CD1c-positive myeloid dendritic cell (primary cell): Measurements from ENCODE around the gene ODR4.
"Not testable (repeated sequence)": the region's sequence is repeated elsewhere in the genome, so short reads cannot be mapped to it uniquely, and the experiment has no call there.

Experiments
- DNase-seq: peaks from one replicate; pipeline ENCODE4 v3.0.0-alpha.2; 2016; ENCODE audit errors: extremely low spot score

ODR4 gene

DNA sequence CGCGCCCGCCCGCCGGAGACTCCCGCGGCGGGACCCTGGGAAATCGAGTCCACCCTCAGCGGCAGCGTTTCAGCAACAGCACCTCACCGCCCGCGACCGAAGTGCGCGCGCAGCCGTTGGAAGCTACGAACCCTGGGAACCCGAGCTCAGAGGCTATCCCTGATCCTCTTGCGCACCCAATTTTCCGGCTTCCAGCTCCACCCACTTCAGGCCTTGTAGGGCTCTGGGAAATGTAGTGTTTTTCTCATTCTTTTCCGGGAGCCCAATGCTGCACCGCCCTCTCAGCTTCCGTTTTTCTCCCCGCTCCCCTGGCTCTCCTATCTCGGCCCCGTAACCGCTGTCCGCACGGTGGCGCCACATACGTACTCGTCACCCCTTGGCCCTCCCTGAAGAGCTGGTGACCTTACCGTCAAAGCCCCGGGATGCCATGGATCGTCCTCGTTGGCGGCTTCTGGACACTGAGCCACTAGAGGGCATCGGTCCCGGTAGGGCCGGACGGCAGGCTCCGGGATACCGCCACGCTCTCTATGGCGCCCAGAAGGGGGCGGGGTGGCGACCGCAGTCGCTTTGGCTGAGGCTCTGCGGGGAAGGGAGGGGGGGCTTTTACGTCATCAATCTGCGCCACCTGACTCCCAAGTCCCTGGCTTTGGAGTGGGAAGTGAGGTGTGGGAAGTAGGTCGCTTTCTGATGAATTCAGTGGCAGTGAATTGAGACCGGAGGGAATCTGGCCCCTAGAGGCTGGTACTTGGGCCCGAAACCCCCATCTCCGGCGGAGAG, at the start of gene ODR4, which contains the start of gene TPR:
Gene ODR4 (plus strand): TSS at position 687 of the 777 bp plus-strand sequence. CDS start 3,948 bp downstream, outside the sequence.
Gene TPR (minus strand): TSS at position 102 of the 777 bp plus-strand sequence. CDS start 225 bp downstream, outside the sequence.
- peak; percentile 99 for DNase-seq

DNA sequence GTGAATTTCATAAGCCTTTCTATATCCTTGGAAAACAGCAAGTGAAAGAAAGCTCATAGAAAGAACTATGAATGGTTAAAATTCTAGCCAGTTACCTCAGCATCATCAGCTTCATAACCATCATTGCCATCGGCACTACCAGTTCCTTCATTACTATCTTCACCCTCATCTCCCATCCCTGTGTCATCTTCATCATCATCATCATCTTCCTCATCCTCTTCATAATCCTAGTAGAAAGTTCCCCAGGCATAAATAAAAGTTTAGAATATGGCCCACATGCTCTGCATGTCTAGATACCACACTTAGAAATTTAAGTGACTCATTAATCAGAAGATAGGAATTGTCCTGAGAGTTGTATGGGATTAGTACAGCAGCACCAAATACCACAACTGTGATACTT, 49.6 kb upstream of the ODR4 start:
- no peak for DNase-seq

DNA sequence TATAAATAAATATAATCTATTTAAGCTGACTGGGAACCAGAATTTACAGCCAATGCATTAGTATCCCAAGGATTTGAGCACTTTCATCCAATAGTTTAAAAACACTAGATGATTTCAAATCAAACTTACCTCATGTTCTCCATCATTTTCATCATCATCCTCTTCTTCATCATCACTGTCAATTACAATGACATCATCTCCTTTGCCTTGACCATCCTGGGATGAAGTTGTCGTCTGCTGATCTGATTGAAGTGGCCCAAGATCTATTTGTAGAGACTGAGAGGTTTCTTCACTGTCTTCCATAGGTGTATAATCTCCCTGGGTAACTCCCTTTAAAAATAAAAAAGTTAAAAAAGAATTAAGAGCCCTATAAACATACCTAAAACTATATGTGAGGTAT, 48.3 kb upstream of the ODR4 start:
- DNase-seq, result no peak

DNA sequence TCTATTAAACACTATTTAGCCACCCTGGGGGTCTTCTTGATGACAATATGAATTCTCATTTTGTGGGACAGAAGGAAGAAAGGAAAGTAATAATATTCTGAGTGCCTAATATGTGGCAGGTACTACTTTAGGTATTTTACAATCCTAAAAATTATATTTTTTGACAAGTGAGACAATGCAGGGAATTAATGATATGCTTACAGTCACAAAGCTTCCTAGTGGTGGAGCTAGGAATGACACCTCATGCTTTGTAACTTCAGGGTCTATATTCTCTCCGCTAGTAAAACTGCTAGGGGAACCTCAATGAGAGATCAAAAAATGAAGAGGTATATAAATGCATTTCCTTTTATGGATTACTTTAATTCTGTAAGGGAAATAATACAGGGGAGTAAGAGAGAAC, 44.9 kb upstream of the ODR4 start:
- DNase-seq, result no peak

DNA sequence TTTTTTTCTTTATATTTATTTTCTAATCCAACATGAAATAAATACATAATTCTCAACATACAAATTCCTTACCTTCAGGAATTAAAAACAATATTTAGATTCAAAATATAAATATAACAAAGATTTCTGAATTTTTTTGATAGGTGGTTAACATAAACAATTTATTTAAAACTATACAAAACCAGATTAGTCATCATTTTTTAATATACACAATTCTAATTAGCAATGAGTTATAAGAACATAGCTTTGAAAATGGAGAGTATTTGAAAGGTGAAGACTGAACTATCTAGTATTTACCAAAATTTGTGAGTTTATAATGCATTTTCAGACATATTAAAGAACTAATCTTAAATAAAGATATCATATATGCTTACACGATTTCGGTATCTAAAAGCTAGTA, 38.1 kb upstream of the ODR4 start:
- no peak for DNase-seq

DNA sequence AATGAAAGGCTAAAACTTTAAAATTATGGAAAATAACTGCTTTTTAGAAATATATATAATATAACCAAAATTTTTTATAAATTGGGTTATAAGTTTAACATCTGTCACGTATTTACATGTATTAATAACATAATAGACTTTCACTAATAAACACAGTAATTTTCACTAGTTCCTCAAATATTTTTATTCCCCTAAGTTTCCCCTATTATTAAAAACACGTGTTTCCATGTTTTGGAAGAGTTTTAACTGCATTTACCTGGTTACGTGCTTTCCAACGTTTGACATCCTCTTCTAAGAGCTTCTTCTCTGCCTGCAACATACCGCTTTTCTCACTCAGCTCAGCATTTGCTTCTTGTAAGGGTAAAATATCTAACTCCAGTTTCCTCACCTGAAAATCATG, 34.9 kb upstream of the ODR4 start:
- DNase-seq, result no peak

DNA sequence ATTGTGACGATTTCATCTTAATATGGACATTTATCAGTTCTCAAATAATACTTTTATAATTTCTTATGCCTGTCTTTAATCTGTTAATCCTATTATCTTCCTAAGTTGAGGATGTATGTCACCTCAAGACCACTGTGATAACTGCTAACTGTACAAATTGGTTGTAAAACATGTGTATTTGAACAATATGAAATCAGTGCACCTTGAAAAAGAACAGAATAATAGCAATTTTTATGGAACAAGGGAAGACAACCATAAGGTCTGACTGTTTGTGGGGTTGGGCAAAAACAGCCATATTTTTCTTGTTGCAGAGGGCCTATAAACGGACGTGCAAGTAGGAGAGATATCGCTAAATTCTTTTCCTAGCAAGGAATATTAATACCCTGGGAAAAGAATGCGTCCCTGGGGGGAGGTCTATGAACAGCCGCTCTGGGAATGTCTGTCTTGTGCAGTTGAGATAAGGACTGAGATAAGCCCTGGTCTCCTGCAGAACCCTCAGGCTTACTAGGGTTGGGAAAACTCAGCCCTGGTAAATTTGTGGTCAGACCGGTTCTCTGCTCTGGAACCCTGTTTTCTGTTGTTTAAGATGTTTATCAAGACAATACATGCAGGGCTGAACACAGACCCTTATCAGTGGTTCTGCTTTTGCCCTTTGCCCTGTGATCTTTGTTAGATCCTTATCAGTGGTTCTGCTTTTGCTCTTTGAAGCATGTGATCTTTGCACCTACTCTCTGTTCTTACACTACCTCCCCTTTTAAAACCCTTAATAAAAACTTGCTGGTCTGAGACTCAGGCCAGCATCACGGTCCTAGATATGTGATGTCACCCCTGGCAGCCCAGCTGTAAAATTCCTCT, 27.6 kb upstream of the ODR4 start:
- not testable (repeated sequence) for DNase-seq

DNA sequence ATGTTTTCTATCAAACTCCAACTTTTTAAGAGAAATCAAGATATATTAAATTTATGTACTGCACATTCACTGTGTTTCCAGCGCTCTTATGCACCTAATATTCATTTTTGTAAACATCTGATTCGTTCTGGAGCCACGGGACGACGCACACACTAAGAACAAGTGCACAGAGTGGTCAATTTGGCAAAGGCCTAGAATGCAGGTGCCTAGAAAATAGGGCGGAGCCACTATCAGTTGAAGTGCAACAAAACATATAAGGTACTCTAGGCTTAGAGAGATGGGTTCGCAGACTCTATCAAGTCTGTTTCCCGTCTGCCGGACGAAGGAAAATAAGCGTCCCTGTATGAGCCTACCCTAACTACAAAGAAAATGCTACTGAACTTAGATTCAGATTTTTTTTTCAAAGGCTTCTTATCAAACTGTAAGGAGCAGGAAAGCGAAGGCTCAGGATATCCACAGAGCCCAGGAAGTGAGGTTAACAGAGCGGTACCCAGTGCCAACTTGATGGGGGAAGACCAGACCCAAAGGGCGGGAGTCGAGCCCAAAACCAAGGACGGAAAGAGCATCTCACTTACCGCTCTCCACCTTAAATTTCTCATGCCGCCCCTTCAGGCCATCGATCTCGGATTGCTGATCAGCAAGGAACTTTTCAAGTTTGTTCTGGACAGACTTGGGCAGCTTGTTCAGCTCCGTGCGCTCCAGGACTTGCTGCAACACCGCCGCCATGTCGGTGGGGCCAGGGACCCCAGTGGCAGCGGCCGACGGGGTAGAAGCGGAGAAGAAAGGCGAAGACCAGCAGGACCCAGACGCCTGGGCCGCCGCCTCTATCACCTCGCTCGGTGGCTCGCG, 1.1 kb upstream of the ODR4 start:
- DNase-seq, result peak; percentile 21

DNA sequence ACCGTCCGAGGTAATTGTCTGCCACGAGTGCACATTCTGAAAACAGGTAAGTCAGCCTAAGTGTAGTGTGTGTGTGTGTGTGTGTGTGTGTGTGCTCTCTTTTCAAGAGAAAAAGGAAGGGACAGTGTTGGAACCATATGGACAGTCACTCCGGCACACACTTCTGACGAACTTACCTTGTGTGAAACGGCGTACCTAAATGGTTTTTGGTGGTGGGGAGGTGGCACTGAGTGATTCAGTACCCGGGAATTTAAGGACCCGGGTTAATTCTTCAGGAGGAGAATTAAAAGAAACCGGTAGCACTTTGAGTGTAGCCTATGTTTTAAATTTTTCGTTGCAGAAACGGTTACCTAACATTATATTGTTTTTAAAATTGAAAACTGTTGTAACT, 286 bp downstream of the ODR4 start:
- DNase-seq, result no peak

DNA sequence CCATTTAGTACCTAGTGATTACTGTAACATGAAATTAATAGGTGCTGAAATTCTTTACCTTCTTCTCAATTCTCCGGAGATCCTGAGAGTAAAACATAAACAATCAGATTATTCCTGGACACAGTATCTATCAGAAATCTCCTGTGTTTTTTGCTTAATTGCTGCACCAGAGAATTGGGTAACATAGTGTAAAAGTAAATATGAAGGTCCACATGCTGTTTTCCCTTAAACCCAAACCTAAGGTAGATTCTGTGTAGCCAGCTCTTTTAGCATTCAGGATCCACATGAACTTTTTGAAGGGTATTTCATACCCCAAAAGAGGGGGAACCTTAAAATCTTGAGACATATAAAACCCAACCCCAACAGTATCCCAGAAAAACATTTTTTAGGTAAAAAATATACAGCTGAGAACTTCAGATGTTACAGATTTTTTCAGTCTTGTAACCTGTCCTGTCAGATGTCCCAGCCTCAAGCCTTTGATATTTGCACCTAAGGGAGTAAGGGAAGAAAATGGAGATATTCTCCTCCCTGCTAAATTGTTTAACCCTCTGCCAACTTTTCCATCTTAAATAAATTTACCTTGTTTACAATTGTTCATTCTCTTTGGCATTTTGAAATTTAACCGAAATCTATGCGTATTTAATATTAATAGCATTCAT, 11.2 kb downstream of the ODR4 start:
- DNase-seq, result no peak

DNA sequence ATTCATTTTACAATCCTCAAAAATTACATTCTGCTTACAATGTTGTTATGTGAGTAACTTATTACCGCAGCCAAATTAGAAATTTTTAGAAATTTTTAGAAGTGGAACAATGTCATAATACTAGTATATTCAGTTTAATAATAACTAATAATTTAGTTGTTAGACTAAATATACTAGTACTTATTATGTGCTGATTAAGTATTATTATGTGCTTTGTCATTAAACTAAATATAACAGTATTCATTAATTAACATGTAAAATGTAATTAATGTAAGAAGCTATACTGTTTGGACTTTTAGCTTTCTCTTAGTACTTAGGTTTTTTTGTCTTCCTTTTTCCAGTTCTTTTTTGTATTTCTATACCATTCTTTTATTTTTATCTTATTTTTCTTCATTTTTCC, 15.3 kb downstream of the ODR4 start:
- DNase-seq, result no peak

DNA sequence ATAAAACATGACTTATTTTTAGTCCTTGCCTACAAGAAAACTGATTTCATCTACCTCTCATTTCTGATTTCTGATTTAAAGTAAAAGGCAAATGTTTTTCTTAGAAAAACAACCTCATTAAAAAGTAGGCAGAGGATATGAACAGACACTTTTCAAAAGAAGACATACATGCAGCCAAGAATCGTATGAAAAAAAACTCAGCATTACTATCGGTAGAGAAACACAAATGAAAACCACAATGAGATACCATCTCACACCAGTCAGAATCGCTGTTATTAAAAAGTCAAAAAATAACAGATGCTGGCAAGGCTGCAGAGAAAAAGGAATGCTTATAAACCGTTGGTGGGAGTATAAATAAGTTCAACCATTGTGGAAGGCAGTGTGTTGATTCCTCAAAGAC, 16.2 kb downstream of the ODR4 start:
- DNase-seq, result no peak

DNA sequence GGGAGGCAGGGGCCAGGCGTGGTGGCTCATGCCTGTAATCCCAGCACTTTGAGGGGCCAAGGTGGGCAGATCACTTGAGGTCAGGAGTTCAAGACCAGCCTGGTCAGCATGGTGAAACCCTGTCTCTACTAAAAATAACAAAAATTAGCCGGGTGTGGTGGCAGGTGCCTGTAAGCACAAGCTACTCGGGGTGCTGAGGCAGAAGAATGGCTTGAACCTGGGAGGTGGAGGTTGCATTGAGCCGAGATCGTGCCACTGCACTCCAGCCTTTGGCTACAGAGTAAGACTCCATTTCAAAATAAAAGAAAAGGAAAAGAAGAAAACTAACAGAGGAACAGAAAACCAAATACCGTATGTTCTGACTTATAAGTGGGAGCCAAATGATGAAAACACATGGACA, 17.1 kb downstream of the ODR4 start:
- not testable (repeated sequence) for DNase-seq

DNA sequence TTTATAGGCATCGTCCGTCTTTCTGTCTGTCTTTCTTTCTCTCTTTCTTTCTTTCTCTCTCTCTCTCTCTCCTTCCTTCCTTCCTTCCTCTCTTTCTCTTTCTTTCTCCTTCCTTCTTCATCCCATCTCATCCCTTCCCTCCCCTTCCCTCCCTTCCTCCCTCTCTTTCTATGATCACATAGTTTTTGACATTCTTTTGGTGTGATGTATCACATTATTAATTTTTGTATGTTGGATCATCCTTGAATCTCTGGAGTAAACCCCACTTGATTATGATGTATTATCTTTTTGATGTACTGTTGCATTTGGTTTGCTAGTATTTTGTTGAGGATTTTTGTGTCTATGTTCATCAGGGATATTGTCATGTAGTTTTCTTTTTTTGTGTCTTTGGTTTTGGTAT, 25.8 kb downstream of the ODR4 start:
- not testable (repeated sequence) for DNase-seq

DNA sequence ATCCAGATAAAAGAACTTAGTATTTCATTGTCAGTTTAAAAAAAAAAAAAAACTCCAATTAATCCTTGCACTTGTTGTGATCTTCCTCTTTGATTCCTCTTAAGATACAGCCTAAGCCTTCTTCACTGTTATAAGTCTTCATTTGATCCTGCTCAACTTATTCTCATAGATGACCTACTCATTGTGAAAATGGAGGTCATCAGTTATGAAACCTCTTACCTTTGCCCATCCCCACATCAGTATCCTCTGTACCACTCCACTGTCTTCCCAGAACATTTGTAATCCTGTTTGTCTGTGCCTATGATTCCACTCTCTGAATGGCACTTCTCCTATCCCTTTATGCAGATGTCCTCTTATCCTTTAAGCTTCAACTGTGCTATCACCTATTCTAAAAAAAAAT, 28.0 kb downstream of the ODR4 start:
- no peak for DNase-seq

DNA sequence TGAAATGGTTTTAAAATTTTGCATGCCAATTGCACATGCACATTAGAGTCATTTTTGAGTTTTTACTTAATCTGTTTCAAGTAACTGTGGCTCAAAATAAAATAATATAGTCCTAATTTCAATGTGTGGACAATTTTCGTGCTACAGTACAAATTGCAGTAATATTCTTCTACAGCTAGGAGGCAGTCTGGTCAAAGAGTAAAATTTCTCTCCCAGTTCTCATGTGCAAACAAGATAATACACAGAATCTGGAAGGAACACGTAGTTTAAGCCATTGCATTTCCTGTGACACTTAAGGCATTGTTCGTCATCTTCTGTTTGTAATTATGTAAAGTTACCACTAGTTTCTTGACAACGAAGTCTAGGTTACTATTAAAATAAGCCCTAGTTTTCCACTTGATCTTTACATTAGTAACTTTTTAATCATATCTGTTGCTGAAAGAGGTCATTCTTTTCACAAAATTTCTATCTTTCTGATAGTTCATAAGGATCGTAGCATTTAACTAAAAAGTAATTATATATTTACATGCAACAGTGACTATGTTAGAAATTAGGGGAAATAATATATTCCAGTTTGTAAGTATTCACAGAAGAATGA, 28.9 kb downstream of the ODR4 start:
- peak; percentile 51 for DNase-seq

DNA sequence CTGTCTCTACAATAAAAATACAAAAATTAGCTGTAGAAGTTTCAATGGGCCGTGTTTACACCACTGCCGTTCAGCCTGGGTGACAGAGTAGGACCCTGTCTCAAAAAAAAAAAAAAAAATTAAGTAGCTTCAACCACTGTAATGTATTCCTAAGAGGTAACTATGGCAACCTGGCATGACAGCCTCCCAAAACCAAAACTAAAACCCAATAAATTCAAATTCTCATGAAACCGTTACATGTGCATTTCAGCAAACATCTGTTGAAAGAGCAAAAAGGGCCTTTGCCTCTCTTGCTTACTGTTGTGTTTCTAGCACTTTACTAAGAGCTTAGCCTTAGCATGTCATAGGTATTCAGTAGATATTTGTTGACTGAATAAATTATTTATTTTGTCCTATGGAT, 33.5 kb downstream of the ODR4 start:
- DNase-seq, result no peak

DNA sequence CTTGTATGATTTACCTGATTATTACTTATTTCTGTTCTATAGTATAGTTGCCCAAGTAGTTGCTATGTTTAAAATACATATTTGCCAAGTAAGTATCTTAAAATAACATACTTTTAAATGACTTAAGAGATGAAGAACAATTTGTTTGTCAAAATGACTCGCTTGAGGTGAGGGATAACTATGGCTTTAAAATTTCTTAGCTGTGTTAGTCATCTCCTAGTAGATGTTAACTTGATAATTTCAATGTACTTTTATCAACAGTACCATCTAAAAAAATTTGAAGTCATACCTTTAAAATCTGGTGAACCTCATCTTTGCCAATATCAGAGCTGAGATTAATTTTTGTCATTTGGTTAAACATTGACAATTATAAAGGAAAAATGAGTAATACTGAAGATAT, 37.7 kb downstream of the ODR4 start:
- no peak for DNase-seq

DNA sequence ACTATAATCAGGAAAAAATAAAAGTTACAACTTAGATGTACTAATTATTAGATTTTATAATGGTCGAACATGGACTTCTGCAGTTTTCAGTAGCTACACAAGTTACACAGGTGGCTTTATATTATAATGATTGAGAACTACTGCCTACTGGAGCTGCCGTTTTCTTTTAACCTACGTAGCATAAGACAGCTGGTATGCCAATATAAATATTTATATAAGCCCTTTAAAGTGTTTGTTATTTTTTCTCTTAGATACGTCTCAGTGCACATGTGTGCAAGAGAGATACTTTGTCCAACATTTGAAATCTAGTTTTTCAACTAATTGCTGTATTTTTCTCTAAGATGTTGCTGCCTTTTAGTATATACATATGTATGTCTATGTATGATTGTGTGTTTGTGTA, 42.9 kb downstream of the ODR4 start:
- no peak for DNase-seq

DNA sequence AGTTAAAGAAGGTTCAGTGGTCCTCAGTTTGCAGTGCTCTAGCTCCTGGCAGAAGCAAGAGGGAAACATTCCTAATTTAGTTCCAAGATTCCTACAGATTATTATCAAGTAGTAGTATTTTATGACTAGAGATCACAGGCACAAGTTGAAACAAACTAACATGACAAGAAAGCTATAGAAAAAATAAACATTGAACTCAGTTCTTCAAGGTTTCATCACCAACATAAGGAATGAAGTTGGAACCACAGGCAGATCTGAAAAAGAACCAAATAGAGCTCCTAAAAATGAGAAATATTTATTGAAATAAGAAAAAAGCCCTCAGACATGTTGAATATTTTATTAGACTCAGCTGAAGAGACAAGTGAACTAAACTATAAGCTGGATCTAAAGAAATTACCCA, 44.7 kb downstream of the ODR4 start:
- no peak for DNase-seq

DNA sequence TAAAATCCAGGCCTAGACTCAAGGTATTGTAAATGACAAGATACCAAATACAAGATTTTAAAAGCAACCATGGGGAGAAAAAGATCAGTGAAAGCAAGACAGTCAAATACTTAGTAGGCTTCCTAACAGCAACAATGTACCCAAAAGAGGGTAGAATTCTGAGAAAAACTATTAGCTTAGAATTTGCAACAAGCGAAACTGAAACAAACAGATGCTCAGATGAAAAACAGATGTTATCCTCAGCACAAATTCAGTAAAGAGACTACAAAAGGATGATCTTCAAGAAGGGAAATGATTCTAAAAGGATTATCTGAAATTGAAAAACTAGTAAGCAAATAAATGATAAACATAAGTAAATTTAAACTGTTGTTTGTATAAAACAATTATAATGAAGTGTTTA, 45.3 kb downstream of the ODR4 start:
- DNase-seq, result no peak
